Gastroesophageal sphincter (tissue), 4 donors: Measurements from ENCODE around the gene MSN. TPM values are rescaled to one million over a fixed set of nuclear protein-coding genes. Genes with fewer than 3 reads are reported as not detected.

Experiments used
- ATAC-seq: fragments of 150-250 bp; one replicate; pipeline ENCODE4 v1.9.1; 2016; ENCODE audit warnings: mild to moderate bottlenecking, moderate library complexity
- H3K27ac ChIP-seq, 4 donors: fragments of 200-600 bp; sonication (generic) in 3 of 4; 1 replicate in 3 of 4; 2 replicates in 1 of 4; pipeline ENCODE4 v1.5.1; 2016 to 2019
- H3K27me3 ChIP-seq: fragments of 200-600 bp; sonication (generic); one replicate; pipeline ENCODE4 v1.5.1; 2019
- H3K36me3 ChIP-seq, 2 donors: fragments of 200-600 bp; sonication (generic); one replicate each; pipeline ENCODE4 v1.5.1; 2019; ENCODE audit warnings: control low read depth in 1 of 2
- H3K4me1 ChIP-seq, 3 donors: fragments of 200-600 bp; sonication (generic); 1 replicate in 2 of 3; 2 replicates in 1 of 3; pipeline ENCODE4 v1.5.1; 2016 to 2019; ENCODE audit warnings: control low read depth in 2 of 3
- H3K4me3 ChIP-seq, 2 donors: fragments of 200-600 bp; sonication (generic); one replicate each; pipeline ENCODE4 v1.5.1; 2019; ENCODE audit warnings: mild to moderate bottlenecking in 1 of 2, moderate library complexity in 1 of 2
- H3K9me3 ChIP-seq, 3 donors: fragments of 200-600 bp; sonication (generic); one replicate each; pipeline ENCODE4 v1.5.1; 2017 to 2019; ENCODE audit warnings: control low read depth in 2 of 3
- EP300 ChIP-seq: sonication (generic); formaldehyde crosslinking; IDR thresholded peaks from one replicate; pipeline ENCODE4 v1.6.1; 2017; ENCODE audit warnings: antibody characterized with exemption, mild to moderate bottlenecking
- POLR2A ChIP-seq, 2 donors: fragments of 450-650 bp; IDR thresholded peaks; one replicate each; pipeline ENCODE4 v1.6.1; 2017; ENCODE audit warnings: antibody characterized with exemption in 2 of 2, mild to moderate bottlenecking in 2 of 2, moderate library complexity in 1 of 2
- POLR2AphosphoS5 ChIP-seq: sonication (generic); formaldehyde crosslinking; IDR thresholded peaks from one replicate; pipeline ENCODE4 v1.6.1; 2017; ENCODE audit warnings: antibody characterized with exemption
- WGBS, 2 donors: methylation state at CpG; one replicate each; pipeline ENCODE4 v1.1.5; 2018; ENCODE audit warnings: low coverage in 1 of 2; 5-methylcytosine and 5-hydroxymethylcytosine counted together
- total RNA-seq, 4 donors: library from RNA; depleted of rRNA; stranded (reverse); fragments of >200 nt; gene quantifications; one replicate each; pipeline ENCODE4 v1.1.0, GENCODE V29; 2016
- TF ChIP-seq, protein P1 (sequence below), 4 experiments: fragments of 200-600 bp in 2 of 4; fragments of 450-650 bp in 2 of 4; sonication (generic) in 1 of 4; IDR thresholded peaks; one replicate each; pipeline ENCODE4 v1.5.1; 2017 to 2019; ENCODE audit warnings: antibody characterized with exemption in 4 of 4, mild to moderate bottlenecking in 2 of 4, moderate library complexity in 2 of 4

Gene MSN
- total RNA-seq, 4 donors from 2014 or later: 191 to 355 (median 269) TPM

DNA sequence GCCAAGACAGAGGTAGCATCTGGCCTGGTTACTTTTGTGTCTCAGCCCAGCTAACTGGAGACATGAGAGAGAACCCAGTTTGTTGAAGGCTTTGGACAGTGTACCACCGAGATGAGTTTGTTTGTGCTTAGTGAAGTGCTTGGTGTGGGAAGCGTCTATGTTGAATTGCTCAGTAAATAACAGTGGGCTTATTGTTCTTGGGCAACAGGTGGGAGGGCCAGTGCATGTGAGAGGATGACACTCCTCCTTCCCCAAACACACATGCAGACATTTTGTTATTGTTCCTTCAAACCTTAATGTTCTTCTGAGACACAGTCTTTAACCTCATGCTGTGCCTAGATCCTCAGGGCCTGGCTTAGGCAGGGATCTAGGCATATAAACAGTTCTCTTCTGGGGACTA, 39.7 kb downstream of the MSN start:
- TF ChIP-seq EP300 (no peak), POLR2AphosphoS5 (no peak), POLR2A (IDR thresholded peaks at IDR 0.05) (no peak)
- TF ChIP-seq, protein P1, sequence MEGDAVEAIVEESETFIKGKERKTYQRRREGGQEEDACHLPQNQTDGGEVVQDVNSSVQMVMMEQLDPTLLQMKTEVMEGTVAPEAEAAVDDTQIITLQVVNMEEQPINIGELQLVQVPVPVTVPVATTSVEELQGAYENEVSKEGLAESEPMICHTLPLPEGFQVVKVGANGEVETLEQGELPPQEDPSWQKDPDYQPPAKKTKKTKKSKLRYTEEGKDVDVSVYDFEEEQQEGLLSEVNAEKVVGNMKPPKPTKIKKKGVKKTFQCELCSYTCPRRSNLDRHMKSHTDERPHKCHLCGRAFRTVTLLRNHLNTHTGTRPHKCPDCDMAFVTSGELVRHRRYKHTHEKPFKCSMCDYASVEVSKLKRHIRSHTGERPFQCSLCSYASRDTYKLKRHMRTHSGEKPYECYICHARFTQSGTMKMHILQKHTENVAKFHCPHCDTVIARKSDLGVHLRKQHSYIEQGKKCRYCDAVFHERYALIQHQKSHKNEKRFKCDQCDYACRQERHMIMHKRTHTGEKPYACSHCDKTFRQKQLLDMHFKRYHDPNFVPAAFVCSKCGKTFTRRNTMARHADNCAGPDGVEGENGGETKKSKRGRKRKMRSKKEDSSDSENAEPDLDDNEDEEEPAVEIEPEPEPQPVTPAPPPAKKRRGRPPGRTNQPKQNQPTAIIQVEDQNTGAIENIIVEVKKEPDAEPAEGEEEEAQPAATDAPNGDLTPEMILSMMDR (IDR thresholded peaks at IDR 0.05): no peak
- Histone ChIP-seq H3K4me3 (no peak overlapping the region), H3K27me3 (no peaks in the 10 kb centered on the region), H3K27ac (peak overlapping the region; percentile 77 to 81 (median 78)), H3K36me3 (no peaks in the 10 kb centered on the region), H3K9me3 (no peaks in the 10 kb centered on the region), H3K4me1 (peaks cover 5 to 61% (median 20%) of the 10 kb centered on the region in 3 donors)
- 38% methylated on average over 2 of the region's 2 CpGs; no CpG with 5 or more reads in 1 of the 2 donors for WGBS, 2 donors
- ATAC-seq: no peak

DNA sequence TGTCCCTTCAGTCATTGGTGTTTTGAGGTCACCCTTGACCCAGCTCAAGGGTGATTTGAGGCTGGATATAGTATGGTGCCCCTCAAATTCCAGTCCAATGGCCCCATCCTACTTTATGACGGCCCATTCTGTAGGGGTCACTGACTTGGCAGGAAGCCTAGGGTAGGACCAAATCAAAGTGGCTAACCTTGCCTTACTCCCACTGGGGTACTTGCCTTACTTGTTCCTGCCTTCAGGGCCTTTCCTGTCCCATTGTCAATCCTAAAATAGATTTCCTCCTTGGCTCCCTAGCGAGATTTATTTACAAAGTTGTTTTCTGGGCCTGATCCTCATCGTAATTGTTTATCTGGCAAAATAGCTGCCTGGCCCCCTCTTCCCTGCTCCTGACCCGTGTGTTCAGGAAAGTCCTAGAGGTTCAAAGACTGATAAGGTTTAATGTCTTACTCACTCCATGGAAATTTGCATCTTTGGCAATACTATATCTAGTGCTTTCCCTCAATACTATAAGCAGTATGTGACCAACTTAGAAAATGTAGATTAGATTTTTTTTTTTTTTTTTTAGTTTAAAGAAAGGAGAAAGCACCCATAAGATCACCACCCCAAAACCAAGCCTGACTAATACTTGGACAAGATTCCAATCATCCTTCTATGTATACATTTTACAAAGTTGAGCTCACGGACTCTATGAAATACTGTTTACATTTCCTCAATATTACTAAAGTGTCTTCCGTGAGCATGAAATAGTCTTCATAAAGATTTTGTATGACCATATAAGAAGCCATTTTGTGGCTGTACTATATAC, 44.8 kb downstream of the MSN start:
- Histone ChIP-seq H3K27ac (no peak overlapping the region), H3K4me1 (peaks cover 0 to 59% (median 0%) of the 10 kb centered on the region in 3 donors), H3K4me3 (no peak overlapping the region), H3K9me3 (no peaks in the 10 kb centered on the region), H3K27me3 (no peaks in the 10 kb centered on the region), H3K36me3 (peaks cover 0 to 3% of the 10 kb centered on the region in 2 donors)
- ATAC-seq: no peak
- 40 to 46% methylated on average over 5 to 6 of the region's 6 CpGs for WGBS, 2 donors
- TF ChIP-seq POLR2A (IDR thresholded peaks at IDR 0.05): no peak
- TF ChIP-seq POLR2AphosphoS5: no peak
- no peak for TF ChIP-seq EP300
- TF ChIP-seq, protein P1 (IDR thresholded peaks at IDR 0.05): no peak

DNA sequence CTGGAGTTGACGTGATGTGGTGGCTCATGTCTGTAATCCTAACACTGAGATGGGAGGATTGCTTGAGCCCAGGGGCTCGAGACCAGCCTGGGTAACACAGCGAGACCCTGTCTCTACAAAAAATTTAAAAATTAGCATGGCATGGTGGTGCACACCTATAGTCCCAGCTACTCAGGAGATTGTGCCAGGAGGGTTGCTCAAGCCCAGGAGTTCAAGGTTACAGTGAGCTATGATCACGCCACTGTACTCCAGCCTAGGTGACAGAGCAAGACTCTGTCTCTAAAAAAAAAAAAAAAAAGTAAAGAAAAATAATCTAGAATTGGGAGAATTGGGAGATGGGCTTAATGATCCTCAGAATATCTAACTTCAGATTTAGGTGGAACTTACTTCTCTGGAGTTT, 51.1 kb downstream of the MSN start:
- WGBS, 2 donors: 90% methylated on average over 4 of the region's 4 CpGs; no CpG with 5 or more reads in 1 of the 2 donors

DNA sequence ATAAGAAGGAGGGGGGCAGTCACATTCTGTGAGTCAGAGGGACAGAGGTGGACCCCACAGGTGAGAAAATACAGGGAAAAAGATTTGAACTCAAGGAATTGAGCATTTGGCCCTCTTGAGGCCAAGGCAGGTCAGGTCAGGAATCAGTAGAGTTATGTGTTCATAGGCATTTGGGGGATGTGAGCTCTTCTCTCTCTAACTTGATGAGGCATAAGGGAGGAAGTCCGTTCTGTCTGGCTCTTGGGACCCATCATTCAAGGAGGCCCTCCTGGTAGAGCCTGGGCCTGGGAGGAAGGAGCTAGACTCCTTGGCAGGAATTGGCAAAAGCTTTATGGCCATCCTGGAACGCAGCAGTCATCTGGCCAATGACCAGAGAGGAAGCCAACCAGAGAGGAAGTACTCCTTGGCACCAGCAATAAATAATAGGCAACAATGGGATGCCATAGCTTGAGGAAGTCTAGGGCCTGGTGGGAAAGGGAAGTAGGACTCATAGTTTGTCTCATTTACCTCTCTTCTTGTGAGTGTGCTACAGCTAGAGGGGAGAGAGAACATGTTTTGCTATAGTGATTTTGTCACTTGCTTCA, 53.0 kb downstream of the MSN start:
- peaks cover 0 to 15% of the 10 kb centered on the region in 2 donors for H3K36me3 ChIP-seq
- H3K4me1 ChIP-seq: peaks cover 0 to 32% (median 0%) of the 10 kb centered on the region in 3 donors
- H3K4me3 ChIP-seq: no peak overlapping the region
- H3K9me3 ChIP-seq: no peaks in the 10 kb centered on the region
- TF ChIP-seq, protein P1 (IDR thresholded peaks at IDR 0.05): no peak
- TF ChIP-seq POLR2A (IDR thresholded peaks at IDR 0.05) (no peak), POLR2AphosphoS5 (no peak), EP300 (no peak)
- ATAC-seq: peak; percentile 60
- peak overlapping the region in 1 of 4 donors; percentile 42 for H3K27ac ChIP-seq
- no peaks in the 10 kb centered on the region for H3K27me3 ChIP-seq
- WGBS, 2 donors: no CpG with 5 or more reads among the region's 2 CpGs

More for the DNA sequence above, 51.1 kb downstream of the MSN start:
- no peaks in the 10 kb centered on the region for H3K27me3 ChIP-seq
- H3K36me3 ChIP-seq: peaks cover 0 to 15% of the 10 kb centered on the region in 2 donors
- no peak for TF ChIP-seq EP300
- TF ChIP-seq, protein P1 (IDR thresholded peaks at IDR 0.05): no peak
- no peak for TF ChIP-seq POLR2A (IDR thresholded peaks at IDR 0.05)
- no peak for TF ChIP-seq POLR2AphosphoS5
- no peak for ATAC-seq
- H3K9me3 ChIP-seq: no peaks in the 10 kb centered on the region
- no peak overlapping the region for H3K4me3 ChIP-seq
- peaks cover 0 to 49% (median 0%) of the 10 kb centered on the region in 3 donors for H3K4me1 ChIP-seq
- no peak overlapping the region for H3K27ac ChIP-seq
